Measurements from ENCODE around the gene RPL37.

The RPL37 gene

DNA sequence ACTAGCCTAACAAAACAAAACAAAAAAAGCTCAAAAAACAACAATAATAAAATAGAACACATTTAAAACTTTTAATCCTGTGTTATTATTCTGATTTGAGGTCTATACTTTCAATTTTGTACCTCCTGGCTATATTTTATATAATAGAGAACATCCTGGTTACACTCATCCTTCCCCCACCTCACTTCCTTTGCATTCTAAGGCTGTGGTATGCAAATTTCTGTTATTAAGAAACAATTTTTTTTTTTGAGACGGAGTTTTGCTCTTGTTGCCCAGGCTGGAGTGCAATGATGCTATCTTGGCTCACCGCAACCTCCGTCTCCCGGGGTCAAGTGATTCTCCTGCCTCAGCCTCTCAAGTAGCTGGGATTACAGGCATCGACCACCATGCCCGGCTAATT is 3.1 kb upstream of the RPL37 start:
- ChIA-PET CTCF (no interaction called here), POLR2A (no interaction called here)

DNA sequence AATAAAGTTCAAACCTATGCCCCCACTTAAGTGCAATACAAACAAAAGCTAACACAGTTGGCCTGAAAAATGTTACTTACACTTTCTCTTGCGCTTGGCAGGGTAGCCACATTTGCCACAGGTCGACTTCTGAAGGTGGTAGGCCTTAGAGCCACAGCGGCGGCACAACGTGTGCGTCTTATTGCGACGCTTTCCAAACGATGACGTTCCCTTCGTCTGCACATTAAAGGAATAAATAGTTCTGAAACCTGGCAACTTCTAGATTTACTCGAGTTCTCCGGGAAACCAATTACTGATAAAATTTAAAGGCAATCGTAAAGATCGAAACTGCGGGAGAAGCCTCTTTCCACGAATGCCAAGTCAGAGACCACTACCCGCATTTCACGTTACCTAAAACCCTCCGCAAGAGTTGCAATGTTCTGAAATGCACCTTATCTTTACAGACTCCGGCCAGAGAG is 602 bp downstream of the RPL37 start:
- POLR2A ChIA-PET, result interaction anchor here (0.6 to 3.1 kb wide), 6 partner anchors 11 to 297 kb away, joined by 3 to 16 read pairs (median 4); no protein-coding TSS in a partner anchor
- DNase-seq (ENCODE audit: low read depth, low spot score), result no peak
- CTCF ChIA-PET, result no interaction called here
- TF ChIP-seq CTCF (IDR thresholded peaks at IDR 0.05; ENCODE audit: insufficient read depth, low read length, missing control alignments), result no peak
- H3K4me3 ChIP-seq (ENCODE audit: low read depth, low read length), result peak overlapping the region; percentile 98

More for the DNA sequence above, 3.1 kb upstream of the RPL37 start:
- TF ChIP-seq CTCF (IDR thresholded peaks at IDR 0.05; ENCODE audit: insufficient read depth, low read length, missing control alignments), result no peak
- no peak for DNase-seq (ENCODE audit: low read depth, low spot score)
- H3K4me3 ChIP-seq (ENCODE audit: low read depth, low read length), result no peak overlapping the region

DNA sequence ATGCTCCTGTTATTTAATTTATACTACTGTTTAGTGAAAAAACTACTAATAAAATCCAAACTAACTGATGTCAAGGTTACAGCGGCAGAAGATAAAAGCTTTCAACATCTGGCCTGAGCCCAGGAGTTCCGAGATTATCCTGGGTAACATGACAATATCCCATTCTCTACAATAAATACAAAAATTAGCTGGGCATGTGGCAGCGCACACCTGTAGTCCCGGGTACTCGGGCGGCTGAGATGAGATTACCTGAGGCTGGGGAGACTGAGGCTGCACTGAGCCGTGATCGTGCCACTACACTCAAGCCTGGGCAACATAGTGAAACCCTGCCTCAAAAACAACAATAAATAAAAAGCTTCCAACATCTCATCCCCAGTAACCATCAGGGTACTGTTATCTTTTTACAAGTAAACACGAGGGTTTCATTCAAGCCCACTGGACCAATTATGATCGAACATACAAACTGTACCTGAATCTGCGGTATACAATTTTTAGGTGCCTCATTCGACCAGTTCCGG is 1.3 kb downstream of the RPL37 start:
- H3K4me3 ChIP-seq (ENCODE audit: low read depth, low read length), result peak overlapping the region; percentile 98
- TF ChIP-seq CTCF (IDR thresholded peaks at IDR 0.05; ENCODE audit: insufficient read depth, low read length, missing control alignments), result no peak
- POLR2A ChIA-PET, result interaction anchor here (3.1 kb wide), 1 partner anchor 10 kb away, joined by 16 read pairs; no protein-coding TSS in a partner anchor
- CTCF ChIA-PET, result no interaction called here
- no peak for DNase-seq (ENCODE audit: low read depth, low spot score)

- no peak for DNase-seq (ENCODE audit: low read depth, low spot score)
- no peak overlapping the region for H3K4me3 ChIP-seq (ENCODE audit: low read depth, low read length)
- POLR2A ChIA-PET, result interaction anchor here (0.5 to 3.1 kb wide), 2 partner anchors 9 to 1412 kb away, joined by 3 to 16 read pairs; no protein-coding TSS in a partner anchor
- CTCF ChIA-PET, result no interaction called here
- TF ChIP-seq CTCF (IDR thresholded peaks at IDR 0.05; ENCODE audit: insufficient read depth, low read length, missing control alignments), result no peak
Observed at GRCh38 chr5:40832345-40832744, 2.7 kb downstream of the RPL37 start.

DNA sequence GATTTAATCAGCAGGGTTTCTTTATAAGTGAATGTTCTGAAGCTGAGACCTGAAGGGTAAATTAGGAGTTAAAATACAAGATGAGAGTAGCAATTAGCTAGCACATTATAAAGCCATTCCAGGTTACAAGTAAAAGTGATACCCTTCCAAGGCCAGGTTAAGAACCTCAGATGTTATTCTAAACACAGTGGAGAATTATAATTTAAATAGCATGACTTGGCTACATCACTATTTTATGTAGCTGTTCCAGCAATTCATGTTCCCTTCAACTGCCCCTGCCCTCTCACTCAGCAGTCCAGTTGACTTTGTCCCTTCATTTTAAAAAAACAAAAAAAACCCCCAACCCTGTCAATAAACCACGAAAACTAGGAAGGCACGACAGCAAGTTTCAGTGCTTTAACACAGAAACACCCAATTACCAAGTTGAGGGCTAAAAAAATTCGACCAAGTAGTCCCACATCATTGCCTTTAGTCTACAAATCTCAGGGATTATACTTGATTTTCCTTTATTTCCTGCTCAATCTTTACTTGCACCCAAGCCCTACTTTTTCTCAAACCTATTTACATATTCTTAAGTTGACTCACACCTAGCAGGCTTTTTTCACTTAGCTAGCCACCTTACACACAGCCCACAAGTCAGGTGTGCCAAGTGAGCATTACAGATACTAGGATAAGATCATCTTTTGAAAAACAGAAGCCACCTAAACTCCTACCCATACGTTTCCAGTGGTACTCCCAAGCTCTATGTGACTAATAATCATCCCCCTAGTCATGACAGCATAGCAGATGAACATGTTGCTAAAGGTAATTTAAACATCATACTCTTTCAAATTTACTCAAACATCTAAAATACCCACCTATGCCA is 3.4 kb downstream of the RPL37 start:
- POLR2A ChIA-PET, result interaction anchor here (0.5 to 3.1 kb wide), 2 partner anchors 8 to 1411 kb away, joined by 3 to 16 read pairs; no protein-coding TSS in a partner anchor

More for the DNA sequence above, 3.4 kb downstream of the RPL37 start:
- no peak for DNase-seq (ENCODE audit: low read depth, low spot score)
- TF ChIP-seq CTCF (IDR thresholded peaks at IDR 0.05; ENCODE audit: insufficient read depth, low read length, missing control alignments), result no peak
- no peak overlapping the region for H3K4me3 ChIP-seq (ENCODE audit: low read depth, low read length)
- CTCF ChIA-PET, result no interaction called here
